ENCODE results near the gene LYPD8. TPM values are rescaled to one million over a fixed set of nuclear protein-coding genes. Genes with fewer than 3 reads are reported as not detected.
"Not testable (repeated sequence)": the region's sequence is repeated elsewhere in the genome, so short reads cannot be mapped to it uniquely, and the experiment has no call there.

LYPD8 gene
- total RNA-seq, 1 experiment from 2014 or later = not detected

- TF ChIP-seq ZBTB21 (CRISPR knock-in tag; IDR thresholded peaks at IDR 0.05; ENCODE audit: borderline replicate concordance) (no peak), ATF1 (CRISPR knock-in tag; IDR thresholded peaks at IDR 0.05) (no peak), FOXK1 (CRISPR knock-in tag; IDR thresholded peaks at IDR 0.05) (no peak)
Measured at GRCh38 chr1:248804771-248805681, 49.5 kb upstream of the LYPD8 start (continued).

- Mint-ChIP-seq H3K27me3 (ENCODE audit: low read depth) (peaks cover 24% of the 10 kb centered on the region), H3K9me3 (peaks cover 60% of the 10 kb centered on the region), H3K36me3 (peaks cover 29% of the 10 kb centered on the region)
- H3K4me1 Mint-ChIP-seq; ATAC-seq; H3K27ac Mint-ChIP-seq; H3K4me3 Mint-ChIP-seq; POLR2A ChIA-PET; DNase-seq (ENCODE audit: low spot score); CTCF ChIA-PET: not testable (repeated sequence)
Measured at GRCh38 chr1:248803501-248803900, 47.9 kb upstream of the LYPD8 start.

- no peak overlapping the region for H3K27ac Mint-ChIP-seq
- ATAC-seq = no peak
- peaks cover 30% of the 10 kb centered on the region for H3K36me3 Mint-ChIP-seq
- ChIA-PET CTCF (no interaction called here), POLR2A (no interaction called here)
- peaks cover 70% of the 10 kb centered on the region for H3K9me3 Mint-ChIP-seq
- peaks cover 24% of the 10 kb centered on the region for H3K27me3 Mint-ChIP-seq (ENCODE audit: low read depth)
- H3K4me1 Mint-ChIP-seq = no peaks in the 10 kb centered on the region
- no peak for DNase-seq (ENCODE audit: low spot score)
- TF ChIP-seq FOXP1 (CRISPR knock-in tag; IDR thresholded peaks at IDR 0.05; ENCODE audit: borderline replicate concordance) (no peak), E2F5 (CRISPR knock-in tag; IDR thresholded peaks at IDR 0.05) (no peak), HMGXB4 (CRISPR knock-in tag; IDR thresholded peaks at IDR 0.05) (no peak), SOX15 (CRISPR knock-in tag; IDR thresholded peaks at IDR 0.05) (no peak), ZNF232 (CRISPR knock-in tag; IDR thresholded peaks at IDR 0.05) (no peak), CDX4 (CRISPR knock-in tag; IDR thresholded peaks at IDR 0.05; ENCODE audit: borderline replicate concordance) (no peak), RORB (CRISPR knock-in tag; IDR thresholded peaks at IDR 0.05) (no peak), ZNF423 (CRISPR knock-in tag; IDR thresholded peaks at IDR 0.05) (no peak), ZNF416 (CRISPR knock-in tag; IDR thresholded peaks at IDR 0.05) (no peak)
- no peak overlapping the region for H3K4me3 Mint-ChIP-seq
Measured at GRCh38 chr1:248802454-248802853, 46.9 kb upstream of the LYPD8 start.

GRCh38 chr1:248800459-248800858, 44.9 kb upstream of the LYPD8 start:
- peaks cover 80% of the 10 kb centered on the region for H3K9me3 Mint-ChIP-seq
- H3K4me1 Mint-ChIP-seq = no peaks in the 10 kb centered on the region
- H3K27ac Mint-ChIP-seq = no peak overlapping the region
- CTCF ChIA-PET = no interaction called here
- no peak for ATAC-seq
- no peak for DNase-seq (ENCODE audit: low spot score)
- POLR2A ChIA-PET = no interaction called here
- peaks cover 20% of the 10 kb centered on the region for H3K27me3 Mint-ChIP-seq (ENCODE audit: low read depth)
- H3K4me3 Mint-ChIP-seq = no peak overlapping the region
- peaks cover 40% of the 10 kb centered on the region for H3K36me3 Mint-ChIP-seq
- TF ChIP-seq ZNF263 (CRISPR knock-in tag; IDR thresholded peaks at IDR 0.05; ENCODE audit: low read depth) = no peak
- no peak for TF ChIP-seq TEAD4 (CRISPR knock-in tag; IDR thresholded peaks at IDR 0.05)
- TF ChIP-seq OVOL2 (CRISPR knock-in tag; IDR thresholded peaks at IDR 0.05; ENCODE audit: borderline replicate concordance) = no peak
- no peak for TF ChIP-seq CDX4 (CRISPR knock-in tag; IDR thresholded peaks at IDR 0.05; ENCODE audit: borderline replicate concordance)
- TF ChIP-seq TEAD1 (CRISPR knock-in tag; IDR thresholded peaks at IDR 0.05) = no peak
- TF ChIP-seq NR2C2 (CRISPR knock-in tag; IDR thresholded peaks at IDR 0.05) = no peak
- no peak for TF ChIP-seq ZNF232 (CRISPR knock-in tag; IDR thresholded peaks at IDR 0.05)
- no peak for TF ChIP-seq ATF6 (CRISPR knock-in tag; IDR thresholded peaks at IDR 0.05)
- TF ChIP-seq NFE2L1 (CRISPR knock-in tag; IDR thresholded peaks at IDR 0.05) = no peak
- no peak for TF ChIP-seq ZSCAN18 (CRISPR knock-in tag; IDR thresholded peaks at IDR 0.05)
- no peak for TF ChIP-seq CBFB (CRISPR knock-in tag; IDR thresholded peaks at IDR 0.05; ENCODE audit: low read depth)
- TF ChIP-seq ERG (CRISPR knock-in tag; IDR thresholded peaks at IDR 0.05) = no peak
